ENCODE data around the gene RAI14.
"Not testable (repeated sequence)": the region's sequence is repeated elsewhere in the genome, so short reads cannot be mapped to it uniquely, and the experiment has no call there.

RAI14 gene

DNA sequence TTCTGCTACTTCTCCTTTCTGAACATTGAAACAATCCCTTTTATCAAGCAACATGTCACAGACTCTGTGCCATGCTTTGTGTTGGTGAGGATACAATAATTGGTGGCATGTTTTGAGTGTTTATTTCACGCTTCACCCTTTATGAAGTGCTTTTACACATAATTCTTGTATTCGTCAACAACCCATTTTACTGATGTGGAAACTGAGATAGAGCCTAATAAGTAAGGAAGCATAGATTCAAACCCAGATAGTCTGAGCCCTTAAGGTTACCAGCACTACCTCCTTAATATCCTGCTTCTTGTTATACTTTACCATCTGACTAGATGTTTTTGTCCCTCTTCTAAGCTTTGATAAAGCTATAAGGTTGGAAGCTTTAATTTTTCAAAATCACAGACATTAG lies 133.5 kb downstream of the RAI14 start:
- no peak overlapping the region for H3K4me3 ChIP-seq
- peak overlapping the region in 4 of 21 experiments; percentile 20 to 42 (median 26) for H3K27ac ChIP-seq

DNA sequence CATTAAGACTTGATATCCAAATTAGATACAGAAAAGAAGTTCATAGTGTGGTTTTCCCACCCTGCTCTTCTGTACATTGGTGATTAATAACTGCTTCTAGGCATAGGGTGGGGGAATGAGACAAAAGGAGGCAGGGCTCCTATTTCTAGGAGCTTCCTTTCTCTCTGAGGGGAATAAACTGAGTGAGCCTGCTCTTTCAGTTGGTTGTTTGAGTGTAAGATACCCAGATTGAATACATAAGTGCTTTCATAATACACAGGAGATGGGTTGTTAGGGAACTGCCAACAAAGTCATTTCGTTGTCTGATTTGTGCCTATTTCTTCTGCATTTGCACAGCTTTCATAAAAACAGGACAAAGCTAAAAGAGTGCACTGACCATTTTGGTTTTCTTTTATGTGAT lies 133.9 kb downstream of the RAI14 start:
- Histone ChIP-seq H3K27ac (peak overlapping the region in 1 of 21 experiments; percentile 31), H3K4me3 (no peak overlapping the region)

DNA sequence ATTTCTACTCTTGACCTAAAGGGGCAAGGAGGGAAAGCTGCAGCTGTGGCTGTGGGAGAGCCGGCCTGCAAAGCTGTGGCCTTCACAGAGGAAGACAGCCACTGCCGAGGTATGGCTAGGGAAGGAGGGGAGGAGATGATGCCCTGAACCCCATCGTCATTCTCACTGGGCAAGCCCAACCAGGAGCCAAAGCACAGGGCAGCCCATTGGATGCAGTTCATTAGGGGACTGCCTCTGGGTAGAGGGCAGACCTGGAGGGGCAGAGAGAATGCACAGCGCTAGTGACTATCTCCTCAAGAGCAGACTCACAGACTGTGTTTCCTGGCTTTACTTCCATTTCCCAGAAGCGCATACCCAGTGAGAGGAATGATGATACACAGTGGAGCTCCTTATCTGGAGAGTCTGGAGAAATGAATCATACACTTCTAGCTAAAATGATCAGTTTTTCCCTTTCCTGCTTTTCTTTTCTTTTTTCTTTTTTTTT lies 135.7 kb downstream of the RAI14 start:
- Histone ChIP-seq H3K27ac (peak overlapping the region in 1 of 21 experiments; percentile 22), H3K4me3 (no peak overlapping the region)

DNA sequence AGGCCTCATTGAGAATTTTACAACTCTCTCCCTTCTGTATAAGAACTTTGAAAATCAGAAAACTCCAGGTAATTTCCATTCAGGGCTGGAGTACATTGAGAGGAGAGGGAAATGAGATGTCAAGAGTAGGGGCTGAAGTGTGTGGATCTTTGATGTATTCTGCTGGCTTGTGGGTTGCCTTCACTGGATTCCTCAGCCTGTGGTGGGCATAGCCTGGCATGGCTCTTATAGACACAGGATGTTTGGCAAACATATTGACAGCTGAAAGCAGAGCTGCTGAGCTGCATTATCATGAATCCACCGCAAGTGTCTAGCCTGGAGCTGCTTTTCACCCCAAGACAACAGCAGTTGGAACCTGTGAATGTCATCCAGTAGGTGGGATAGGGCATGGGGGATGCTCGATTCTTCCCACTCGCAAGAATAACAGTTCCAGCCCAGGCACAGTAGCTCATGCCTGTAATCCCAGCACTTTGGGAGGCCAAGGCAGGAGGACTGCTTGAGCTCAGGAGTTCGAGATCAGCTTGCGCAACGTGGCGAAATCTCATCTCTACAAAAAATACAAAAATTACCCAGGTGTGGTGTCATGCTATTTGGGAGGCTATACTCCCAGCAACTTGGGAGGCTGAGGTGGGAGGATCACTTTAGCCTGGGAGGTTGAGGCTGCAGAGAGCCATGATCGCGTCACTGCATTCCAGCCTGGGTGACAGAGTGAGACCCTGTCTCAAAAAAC lies 146.9 kb downstream of the RAI14 start:
- Histone ChIP-seq H3K27ac (no peak overlapping the region), H3K4me3 (no peak overlapping the region)

DNA sequence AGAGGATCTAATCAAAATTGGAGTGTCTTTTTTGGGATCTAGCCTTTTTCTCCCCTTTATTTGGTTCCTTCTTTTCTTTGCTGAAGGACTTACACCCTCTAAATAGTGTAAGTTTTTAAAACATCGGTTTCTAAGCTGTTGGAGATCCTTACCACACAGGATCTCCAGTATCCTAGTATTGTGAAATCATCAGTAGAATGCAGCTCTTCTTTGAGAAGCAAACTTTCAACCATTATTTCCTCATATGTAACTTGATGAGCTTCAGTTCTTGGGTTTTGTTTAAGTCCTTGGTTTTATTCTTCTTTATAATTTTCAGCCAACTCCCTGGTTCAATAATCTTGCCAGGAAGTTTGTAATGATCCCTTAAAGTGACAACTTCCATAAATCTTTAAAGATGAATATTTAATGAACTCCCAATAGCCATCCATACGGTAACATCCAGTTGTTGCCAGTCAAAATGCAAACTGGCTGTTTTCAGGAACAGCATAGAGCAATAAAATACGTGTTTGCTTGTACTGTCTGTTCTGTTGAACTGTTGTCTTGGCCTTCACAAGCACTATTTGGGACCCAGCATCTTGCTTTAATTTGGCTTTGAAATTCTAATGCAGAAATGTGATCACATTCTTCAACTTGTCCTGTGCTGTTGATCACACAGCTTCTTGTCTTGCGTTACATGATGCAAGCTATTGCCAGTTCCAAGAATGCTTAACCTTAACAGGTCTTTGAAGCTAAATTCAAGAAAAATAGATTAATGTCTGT lies 148.0 kb downstream of the RAI14 start:
- Histone ChIP-seq H3K4me3 (no peak overlapping the region), H3K27ac (peak overlapping the region in 8 of 21 experiments; percentile 1 to 50 (median 18))

DNA sequence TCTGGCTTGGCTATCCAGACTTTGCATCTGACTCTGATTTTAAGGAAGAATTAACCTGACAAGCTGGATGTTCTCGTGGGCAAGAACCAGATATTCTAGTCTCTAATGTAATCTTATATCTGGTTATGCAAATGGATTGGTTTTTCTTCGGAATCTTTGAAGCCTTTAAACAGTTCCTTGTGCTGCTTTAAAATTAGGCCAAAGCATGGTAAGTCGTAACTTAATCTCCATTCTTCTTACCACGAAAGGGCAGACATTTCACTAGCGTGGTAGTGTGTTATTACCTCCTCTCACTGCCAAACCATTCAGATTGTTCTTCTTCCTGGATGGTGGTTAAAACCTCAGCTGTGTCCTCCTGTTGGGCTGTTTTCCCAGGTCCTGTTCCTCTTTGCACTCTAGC lies 148.8 kb downstream of the RAI14 start:
- Histone ChIP-seq H3K4me3 (no peak overlapping the region), H3K27ac (peak overlapping the region in 11 of 21 experiments; percentile 6 to 73 (median 45))

DNA sequence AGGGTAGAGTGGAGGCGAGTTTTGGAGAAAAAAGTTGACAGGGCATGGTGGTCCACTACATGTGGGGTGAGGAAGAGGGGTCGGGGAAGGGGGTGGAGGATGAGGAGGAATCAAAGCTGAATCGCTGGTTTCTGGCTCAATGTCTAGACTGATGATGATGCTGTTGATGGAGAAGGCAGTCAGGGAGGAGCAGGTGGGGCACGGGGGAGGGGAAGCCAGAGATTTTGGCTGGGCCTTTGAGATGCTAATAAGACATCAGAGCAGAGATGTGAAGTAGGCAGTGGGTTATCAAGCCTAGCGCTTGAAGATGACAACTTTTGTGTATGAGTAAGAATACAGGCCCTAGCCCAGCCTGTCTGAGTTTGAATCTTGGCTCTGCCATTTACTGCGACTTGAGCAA lies 150.4 kb downstream of the RAI14 start:
- H3K4me3 ChIP-seq, result no peak overlapping the region
- no peak overlapping the region for H3K27ac ChIP-seq

DNA sequence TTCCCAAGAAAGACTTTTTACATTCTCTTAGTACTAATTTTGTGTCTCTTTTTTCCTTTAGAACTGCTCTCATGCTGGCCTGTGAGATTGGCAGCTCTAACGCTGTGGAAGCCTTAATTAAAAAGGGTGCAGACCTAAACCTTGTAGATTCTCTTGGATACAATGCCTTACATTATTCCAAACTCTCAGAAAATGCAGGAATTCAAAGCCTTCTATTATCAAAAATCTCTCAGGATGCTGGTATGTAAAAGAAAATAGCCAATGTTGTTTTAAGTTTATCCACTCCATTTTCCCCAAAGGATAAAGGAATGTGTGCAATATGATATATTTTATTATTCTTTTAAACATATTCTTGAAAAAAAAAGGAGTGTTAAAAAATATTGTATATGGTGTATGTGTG lies 155.6 kb downstream of the RAI14 start:
- Histone ChIP-seq H3K27ac (no peak overlapping the region), H3K4me3 (no peak overlapping the region)

DNA sequence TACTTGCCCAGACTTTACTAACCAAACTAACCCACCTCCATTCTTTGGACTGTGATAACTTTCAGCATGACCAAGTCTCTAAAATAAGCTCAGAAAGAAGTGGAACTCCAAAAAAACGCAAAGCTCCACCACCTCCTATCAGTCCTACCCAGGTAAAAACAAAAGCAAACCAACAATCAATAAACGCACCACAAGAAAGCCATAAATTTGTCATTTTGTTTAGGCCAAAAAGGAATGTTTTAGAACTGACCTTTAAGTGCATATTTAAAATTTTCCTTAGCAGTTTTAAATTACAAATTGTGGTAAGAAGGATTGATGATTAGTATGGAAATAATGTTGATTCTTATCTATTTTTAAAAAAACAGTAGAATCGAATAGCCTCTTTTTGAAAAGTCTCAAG lies 157.4 kb downstream of the RAI14 start:
- H3K4me3 ChIP-seq, result no peak overlapping the region
- no peak overlapping the region for H3K27ac ChIP-seq

DNA sequence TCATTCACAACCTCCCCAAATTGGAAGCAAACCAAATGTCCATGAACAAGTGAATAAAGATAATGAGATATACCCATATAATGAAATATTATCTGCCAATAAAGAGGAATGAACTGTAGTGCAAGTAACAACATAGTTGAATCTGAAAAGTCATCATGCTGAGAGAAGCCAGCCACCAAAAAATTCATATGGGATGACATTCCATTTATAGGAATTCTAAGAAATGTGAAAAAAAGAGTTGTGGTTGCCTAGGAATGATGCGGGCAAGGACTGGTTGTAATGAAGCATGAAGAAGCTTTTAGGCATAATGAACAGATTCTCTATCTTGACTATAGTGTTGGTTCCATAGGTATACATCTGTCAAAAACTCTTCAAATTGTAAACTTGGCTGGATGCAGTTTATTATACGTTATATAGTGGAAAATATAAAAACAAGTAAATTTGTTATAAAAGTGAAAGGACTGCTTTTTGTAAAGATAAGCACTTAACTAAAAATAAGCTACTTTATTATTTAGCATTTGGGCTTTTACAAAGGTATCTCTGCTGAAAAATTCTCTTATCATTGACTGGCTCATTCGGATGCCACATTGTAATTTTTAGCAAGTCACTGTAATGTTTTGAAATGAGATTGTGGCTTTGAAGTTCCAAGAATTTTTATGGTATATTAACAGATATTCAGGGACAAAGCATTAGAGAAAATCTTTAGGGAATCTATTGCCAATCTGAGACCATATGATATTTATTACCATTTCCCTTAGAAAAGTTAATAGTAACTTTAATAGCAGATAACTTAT lies 161.6 kb downstream of the RAI14 start:
- Histone ChIP-seq H3K27ac (no peak overlapping the region), H3K4me3 (no peak overlapping the region)

DNA sequence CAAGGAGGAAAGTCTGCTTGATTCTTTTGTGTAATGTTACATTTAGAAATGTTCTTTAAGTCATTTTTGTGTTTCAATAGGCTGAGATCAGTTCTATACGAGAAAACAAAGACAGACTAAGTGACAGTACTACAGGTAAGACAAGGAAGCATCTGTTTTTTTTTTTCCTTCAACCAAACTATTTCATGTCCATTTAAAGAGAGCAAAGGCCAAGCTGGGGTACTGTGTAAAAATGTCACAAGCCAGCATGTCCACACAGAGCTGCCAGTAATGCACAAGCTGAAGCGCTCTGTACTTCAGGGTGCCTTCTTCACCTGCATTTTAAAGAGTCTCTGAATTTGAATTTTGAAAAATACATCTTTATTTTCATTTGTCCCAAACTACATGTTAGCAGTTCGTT lies 162.6 kb downstream of the RAI14 start:
- Histone ChIP-seq H3K27ac (no peak overlapping the region), H3K4me3 (no peak overlapping the region)

DNA sequence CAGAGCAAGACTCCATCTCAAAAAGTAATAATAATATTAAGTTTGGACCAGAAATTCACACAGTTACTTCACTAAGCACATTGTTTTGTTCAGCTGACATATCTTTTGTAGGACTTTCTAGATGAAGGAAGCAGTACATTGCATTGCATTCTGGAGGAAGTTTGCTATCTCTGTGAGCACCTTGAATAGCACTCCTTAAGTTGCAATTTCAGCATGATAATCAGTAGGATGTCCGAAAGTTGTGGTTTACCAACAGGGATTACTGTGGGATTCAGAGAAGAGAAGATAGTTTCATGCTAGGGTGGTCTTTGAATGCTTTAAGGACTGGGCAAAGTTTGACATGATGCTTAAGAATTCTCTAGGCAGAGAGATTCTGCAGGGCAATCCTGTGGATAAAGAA lies 164.5 kb downstream of the RAI14 start:
- Histone ChIP-seq H3K4me3 (no peak overlapping the region), H3K27ac (no peak overlapping the region)

DNA sequence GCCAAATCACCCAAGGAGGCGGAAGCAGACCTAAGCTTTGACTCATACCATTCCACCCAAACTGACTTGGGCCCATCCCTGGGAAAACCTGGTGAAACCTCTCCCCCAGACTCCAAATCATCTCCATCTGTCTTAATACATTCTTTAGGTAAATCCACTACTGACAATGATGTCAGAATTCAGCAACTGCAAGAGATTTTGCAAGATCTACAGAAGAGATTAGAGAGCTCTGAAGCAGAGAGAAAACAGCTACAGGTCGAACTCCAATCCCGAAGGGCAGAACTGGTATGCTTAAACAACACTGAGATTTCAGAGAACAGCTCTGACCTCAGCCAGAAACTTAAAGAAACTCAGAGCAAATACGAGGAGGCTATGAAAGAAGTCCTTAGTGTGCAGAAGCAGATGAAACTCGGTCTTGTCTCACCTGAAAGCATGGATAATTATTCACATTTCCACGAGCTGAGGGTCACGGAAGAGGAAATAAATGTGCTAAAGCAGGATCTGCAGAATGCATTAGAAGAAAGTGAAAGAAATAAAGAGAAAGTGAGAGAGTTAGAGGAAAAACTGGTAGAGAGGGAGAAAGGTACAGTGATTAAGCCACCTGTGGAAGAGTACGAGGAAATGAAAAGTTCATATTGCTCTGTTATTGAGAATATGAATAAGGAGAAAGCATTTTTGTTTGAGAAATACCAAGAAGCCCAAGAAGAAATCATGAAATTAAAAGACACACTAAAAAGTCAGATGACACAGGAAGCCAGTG lies 167.0 kb downstream of the RAI14 start:
- no peak overlapping the region for H3K27ac ChIP-seq
- no peak overlapping the region for H3K4me3 ChIP-seq

DNA sequence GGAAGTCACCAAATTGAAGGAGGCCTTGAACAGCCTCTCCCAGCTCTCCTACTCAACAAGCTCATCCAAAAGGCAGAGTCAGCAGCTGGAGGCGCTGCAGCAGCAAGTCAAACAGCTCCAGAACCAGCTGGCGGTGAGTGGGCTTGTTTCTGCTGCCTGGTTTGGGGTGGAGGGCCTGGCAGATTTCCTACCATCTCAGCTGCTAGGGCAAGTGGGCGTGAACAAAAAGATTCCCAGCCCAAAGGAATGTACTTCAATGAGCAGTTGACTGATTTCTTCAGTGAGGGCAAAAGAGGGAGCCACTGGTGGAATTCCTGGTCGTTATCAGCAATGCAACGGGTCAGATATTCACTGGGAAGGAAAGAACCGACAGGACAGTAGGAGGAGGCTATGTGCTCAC lies 170.2 kb downstream of the RAI14 start:
- Histone ChIP-seq H3K4me3 (no peak overlapping the region), H3K27ac (no peak overlapping the region)

DNA sequence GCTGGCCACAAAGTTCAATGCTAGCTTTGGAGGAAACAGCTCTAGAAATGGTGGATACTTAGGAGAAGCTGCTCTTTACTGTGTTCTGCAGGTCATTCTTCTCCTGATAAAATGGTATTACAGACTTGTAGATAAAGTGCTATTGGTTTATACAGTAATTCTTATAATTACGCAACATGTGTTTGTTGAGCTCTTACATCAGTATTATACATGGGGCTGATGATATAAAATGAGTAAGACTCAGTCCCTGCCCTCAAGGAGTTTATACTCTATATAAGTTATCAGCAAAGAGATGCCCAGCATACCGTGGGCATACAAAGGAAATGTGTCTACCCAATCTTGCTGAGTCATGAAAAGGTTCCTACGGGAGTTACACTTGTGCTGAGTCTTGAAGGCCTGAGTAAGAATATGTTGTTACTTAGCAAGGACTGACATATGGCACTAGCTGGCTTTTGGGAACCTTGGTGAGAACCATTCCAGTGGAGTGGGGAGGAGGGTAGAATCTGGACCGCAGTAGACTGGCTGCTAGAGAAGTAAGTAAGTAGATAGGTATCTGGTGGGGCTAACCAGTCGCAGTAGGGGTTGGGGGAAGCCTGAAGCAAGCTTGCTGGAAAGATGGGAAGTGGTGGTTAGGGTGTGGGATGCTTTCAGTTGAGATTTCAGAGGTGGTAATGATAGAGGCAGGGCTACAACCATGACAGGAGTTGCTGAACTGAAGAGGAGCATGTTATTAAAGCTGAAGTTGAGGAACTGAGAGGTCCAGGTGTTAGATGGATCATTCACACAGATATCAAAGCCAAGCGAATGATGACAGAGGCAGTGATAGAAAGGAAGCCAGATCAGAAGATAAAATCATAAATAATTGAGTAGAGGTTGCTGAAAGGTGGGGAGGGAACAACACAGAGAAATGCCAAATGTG lies 171.7 kb downstream of the RAI14 start:
- Histone ChIP-seq H3K27ac (no peak overlapping the region), H3K4me3 (no peak overlapping the region)

DNA sequence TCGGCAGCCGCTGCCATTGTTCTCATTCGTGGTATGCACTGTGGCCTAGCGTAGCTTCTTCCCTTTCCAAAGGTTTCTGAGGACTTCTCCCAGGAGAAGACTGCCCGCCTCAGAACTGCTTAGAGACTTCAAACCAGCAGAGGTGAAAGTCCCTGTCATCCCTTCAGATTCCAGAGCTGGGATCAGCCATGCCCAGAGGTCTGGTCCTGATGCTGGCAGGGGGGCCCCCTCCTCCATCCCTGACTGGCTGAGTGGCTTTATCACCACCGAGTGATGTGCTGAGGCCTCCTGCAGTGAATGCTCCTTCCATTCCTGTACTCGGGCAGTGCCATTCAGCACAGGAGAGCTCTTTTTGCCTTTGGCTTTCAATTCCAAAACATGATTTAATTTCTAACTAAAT lies 174.7 kb downstream of the RAI14 start:
- H3K4me3 ChIP-seq, result not testable (repeated sequence)
- H3K27ac ChIP-seq, result peak overlapping the region in 1 of 21 experiments; percentile 25

DNA sequence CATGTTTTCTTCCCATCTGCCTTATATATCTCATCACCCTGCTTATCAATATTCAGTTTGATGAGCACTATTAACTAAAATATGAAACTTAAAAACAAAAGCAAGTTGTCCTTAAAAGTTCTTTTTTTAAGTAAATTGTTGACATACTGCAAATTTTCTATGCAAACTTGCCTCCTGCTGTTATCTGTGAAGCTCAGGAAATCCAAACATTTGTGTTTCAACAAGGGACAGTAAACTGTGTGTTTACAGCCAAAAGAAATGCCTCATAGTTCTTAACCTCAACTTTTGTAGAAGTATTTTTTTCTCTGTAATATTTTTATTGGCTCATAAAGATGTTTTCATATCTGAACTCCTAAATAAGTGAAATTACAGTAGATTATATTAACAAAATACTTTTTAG lies 175.2 kb downstream of the RAI14 start:
- H3K4me3 ChIP-seq, result no peak overlapping the region
- H3K27ac ChIP-seq, result no peak overlapping the region

DNA sequence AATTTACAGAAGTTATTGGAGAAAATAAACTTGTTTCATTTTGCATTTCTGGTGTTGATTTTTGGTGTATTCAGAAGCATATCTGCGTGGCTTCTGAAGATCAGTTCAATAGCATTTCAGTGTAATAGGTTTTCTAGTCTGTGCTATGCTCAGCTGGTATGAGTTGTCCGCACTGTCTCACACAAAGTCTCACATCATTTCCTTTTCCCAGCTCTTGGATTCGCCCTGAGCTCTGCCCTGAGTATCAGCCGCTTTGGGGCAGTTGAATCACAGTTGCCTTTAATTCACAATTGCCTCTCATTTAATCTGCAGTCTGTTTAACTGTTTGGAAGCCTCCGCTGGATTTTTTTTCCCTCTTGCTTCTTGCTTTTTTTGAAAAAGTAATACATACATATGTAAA lies 176.4 kb downstream of the RAI14 start:
- no peak overlapping the region for H3K4me3 ChIP-seq
- no peak overlapping the region for H3K27ac ChIP-seq

DNA sequence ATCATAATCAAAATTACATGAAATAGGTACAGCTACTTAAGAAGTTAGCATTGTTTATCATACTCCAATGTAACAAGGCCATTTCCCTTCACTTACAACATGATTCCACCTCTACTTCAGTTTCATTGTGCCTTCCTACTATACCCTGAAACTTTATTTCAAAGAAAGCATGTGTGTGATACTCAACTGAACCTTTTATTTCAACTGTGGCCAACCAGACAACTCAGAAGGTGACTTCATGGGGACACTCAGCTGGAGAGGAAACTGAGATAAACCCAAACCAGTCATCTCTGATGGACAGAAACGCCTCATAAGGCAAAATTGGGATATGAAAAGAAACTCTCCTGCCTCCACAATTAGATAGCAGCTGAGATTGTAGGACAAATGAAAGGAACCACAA lies 177.0 kb downstream of the RAI14 start:
- Histone ChIP-seq H3K27ac (peak overlapping the region in 1 of 21 experiments; percentile 39), H3K4me3 (no peak overlapping the region)

Measured in skin epidermis (tissue), 12 donors.